Measurements from ENCODE around the gene LMTK2. TPM values are rescaled to one million over a fixed set of nuclear protein-coding genes. Genes with fewer than 3 reads are reported as not detected.
A peak's percentile ranks its signal among the peaks of the same experiment; 100 is the strongest.

LMTK2 gene
- total and polyA plus RNA-seq, 3 donors from 2014 or later: 16.1 to 36.1 (median 35.5) TPM

DNA sequence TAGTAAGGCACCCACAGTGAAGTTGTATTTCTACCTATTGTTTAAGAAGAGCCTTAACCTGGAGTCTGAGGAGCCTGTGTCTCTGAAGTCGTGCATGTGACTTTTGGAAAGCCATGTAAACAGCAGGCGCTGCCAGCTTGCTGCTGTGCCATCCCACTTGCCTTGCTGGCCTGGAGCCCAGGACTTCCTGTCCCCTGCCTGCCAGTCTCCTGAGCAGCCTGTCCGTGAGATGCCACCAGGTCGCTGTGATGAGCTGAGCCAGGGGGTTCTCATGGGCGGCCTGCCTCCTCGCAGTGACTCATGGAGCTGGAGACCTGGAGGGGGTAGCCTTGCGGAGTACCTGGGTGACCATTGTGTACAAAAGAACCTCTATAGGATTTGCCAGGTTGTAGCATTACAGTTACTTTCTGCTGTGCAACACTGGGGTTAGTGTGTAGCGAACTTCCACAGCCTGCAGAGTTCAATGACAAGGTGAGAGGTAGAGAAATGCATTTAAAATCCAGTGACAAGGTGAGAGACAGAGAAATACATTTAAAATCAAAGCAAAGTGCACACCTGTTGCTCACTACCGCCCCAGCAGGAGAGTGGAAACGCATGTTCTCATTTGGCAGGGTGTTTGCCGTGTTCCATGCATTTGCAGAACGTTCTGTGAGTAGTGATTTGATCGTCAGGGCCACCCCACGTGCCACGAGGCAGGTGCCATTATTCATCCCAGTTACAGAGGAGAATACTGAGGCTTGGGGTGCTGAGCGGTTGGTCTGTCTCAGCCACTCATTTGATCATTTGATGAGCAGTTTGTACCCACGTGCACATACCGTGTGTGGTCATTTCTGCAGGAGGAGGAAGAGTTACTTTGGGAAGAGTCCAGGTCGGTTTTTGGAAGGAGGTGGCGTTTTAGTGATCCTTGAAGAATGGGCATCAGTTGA is 67.9 kb downstream of the LMTK2 start:
- H3K9me3 ChIP-seq: no peaks in the 10 kb centered on the region
- no peak overlapping the region for H3K4me3 ChIP-seq
- TF ChIP-seq, protein P1, sequence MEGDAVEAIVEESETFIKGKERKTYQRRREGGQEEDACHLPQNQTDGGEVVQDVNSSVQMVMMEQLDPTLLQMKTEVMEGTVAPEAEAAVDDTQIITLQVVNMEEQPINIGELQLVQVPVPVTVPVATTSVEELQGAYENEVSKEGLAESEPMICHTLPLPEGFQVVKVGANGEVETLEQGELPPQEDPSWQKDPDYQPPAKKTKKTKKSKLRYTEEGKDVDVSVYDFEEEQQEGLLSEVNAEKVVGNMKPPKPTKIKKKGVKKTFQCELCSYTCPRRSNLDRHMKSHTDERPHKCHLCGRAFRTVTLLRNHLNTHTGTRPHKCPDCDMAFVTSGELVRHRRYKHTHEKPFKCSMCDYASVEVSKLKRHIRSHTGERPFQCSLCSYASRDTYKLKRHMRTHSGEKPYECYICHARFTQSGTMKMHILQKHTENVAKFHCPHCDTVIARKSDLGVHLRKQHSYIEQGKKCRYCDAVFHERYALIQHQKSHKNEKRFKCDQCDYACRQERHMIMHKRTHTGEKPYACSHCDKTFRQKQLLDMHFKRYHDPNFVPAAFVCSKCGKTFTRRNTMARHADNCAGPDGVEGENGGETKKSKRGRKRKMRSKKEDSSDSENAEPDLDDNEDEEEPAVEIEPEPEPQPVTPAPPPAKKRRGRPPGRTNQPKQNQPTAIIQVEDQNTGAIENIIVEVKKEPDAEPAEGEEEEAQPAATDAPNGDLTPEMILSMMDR (IDR thresholded peaks at IDR 0.05): no peak
- no peak for TF ChIP-seq POLR2A (IDR thresholded peaks at IDR 0.05)
- no peak overlapping the region for H3K27ac ChIP-seq
- intact Hi-C loops (cut with DNase I; ENCODE audit: low total_unique reads): no loop called here
- H3K4me1 ChIP-seq: peaks cover 14% of the 10 kb centered on the region
- no peaks in the 10 kb centered on the region for H3K27me3 ChIP-seq
- DNase-seq: peak; percentile 87
- 74 to 80% methylated on average over 20 of the region's 20 CpGs for WGBS, 2 donors
- H3K36me3 ChIP-seq (ENCODE audit: low read depth, missing control alignments): no peaks in the 10 kb centered on the region

DNA sequence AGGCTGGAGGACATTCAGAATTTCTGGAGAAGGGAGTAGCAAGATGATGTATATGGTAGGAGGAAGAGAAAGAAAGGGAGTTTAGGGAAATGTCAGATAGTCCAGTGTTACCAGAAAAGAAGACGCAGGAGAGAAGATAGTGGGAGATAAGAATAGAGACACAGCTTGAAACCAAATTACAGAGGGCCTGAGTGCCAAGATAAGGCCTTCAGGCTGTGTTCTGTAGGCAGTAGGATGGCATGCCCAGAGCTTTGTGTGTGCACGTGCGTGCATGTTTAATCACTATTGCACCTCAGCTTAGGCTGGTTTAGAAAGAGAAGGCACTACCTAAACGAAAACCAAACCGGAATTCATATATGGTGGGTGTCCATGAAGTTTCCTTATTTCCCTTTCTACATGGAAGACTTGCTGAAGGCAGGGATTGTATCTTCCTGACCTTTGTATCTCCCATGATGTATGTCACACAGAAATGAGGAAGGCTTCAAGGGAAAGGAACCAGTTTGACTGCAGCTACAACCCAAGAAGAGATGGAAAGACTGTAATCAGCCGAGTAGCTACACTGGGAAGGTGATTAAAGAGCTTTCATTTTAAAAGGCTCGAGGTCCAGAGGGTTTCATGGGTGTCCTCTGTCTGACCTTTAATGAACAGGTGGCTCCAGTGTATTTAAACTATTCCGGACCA is 68.7 kb downstream of the LMTK2 start:
- H3K27ac ChIP-seq: no peak overlapping the region
- intact Hi-C loops (cut with DNase I; ENCODE audit: low total_unique reads): no loop called here

DNA sequence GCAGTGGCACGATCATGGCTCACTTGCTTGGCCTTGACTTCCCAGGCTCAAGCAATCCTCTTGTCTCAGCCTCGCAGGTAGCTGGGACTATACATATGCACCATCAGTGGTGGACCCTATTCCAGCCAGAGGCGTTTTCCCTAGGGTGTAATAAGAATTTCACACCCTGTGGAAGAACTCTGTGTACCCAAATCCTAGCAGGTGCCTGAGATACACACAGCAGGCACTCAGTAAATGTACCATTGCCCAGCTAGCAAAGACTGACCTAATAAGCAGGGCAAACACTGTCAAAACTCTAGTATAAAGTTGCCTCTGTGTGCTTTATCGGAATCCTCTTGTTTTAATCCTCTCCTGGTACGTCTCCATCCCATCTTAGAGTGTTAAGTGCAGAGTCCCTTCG is 70.9 kb downstream of the LMTK2 start:
- intact Hi-C loops (cut with DNase I; ENCODE audit: low total_unique reads): no loop called here
- TF ChIP-seq POLR2A (IDR thresholded peaks at IDR 0.05): no peak
- TF ChIP-seq, protein P1 (IDR thresholded peaks at IDR 0.05): no peak
- Histone ChIP-seq H3K9me3 (no peaks in the 10 kb centered on the region), H3K4me3 (no peak overlapping the region), H3K36me3 (ENCODE audit: low read depth, missing control alignments) (no peaks in the 10 kb centered on the region), H3K4me1 (peaks cover 7% of the 10 kb centered on the region), H3K27ac (no peak overlapping the region), H3K27me3 (no peaks in the 10 kb centered on the region)
- DNase-seq: no peak
- 90 to 92% methylated on average over 6 of the region's 6 CpGs for WGBS, 2 donors

More for the DNA sequence above, 68.7 kb downstream of the LMTK2 start:
- H3K27me3 ChIP-seq: no peaks in the 10 kb centered on the region
- no peaks in the 10 kb centered on the region for H3K36me3 ChIP-seq (ENCODE audit: low read depth, missing control alignments)
- peak; percentile 57 for DNase-seq
- no peak overlapping the region for H3K4me3 ChIP-seq
- 72 to 82% methylated on average over 8 of the region's 8 CpGs for WGBS, 2 donors
- no peaks in the 10 kb centered on the region for H3K9me3 ChIP-seq
- H3K4me1 ChIP-seq: peaks cover 7% of the 10 kb centered on the region
- no peak for TF ChIP-seq POLR2A (IDR thresholded peaks at IDR 0.05)
- TF ChIP-seq, protein P1 (IDR thresholded peaks at IDR 0.05): no peak

DNA sequence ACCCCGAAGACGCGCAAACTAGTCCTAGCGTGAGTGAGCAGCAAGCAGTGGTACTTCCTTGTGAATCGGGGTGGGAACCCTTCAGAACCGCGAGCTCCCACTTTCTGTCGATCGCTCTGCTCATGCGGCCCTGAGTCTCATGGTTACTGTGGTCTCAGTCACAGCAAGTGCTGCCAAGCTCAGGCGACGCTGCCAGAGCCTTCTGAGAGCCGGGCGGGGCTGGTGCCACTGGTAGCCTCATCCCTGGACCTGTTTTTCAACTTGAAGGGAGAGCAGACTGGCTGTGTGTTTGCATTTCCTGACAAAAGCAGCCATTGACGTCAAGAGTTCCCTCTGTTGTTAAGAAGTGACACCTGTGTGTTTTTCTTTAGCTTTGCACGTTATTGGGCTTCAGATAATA is 71.7 kb downstream of the LMTK2 start:
- Histone ChIP-seq H3K4me1 (peaks cover 7% of the 10 kb centered on the region), H3K4me3 (no peak overlapping the region), H3K27me3 (no peaks in the 10 kb centered on the region), H3K36me3 (ENCODE audit: low read depth, missing control alignments) (no peaks in the 10 kb centered on the region), H3K27ac (no peak overlapping the region), H3K9me3 (no peaks in the 10 kb centered on the region)
- intact Hi-C loops (cut with DNase I; ENCODE audit: low total_unique reads): no loop called here
- 89 to 95% methylated on average over 16 of the region's 16 CpGs for WGBS, 2 donors
- DNase-seq: no peak
- TF ChIP-seq, protein P1 (IDR thresholded peaks at IDR 0.05): no peak
- TF ChIP-seq POLR2A (IDR thresholded peaks at IDR 0.05): no peak
